Lung (tissue), 12 donors: ENCODE results near the gene ERC2. TPM values are rescaled to one million over a fixed set of nuclear protein-coding genes. Genes with fewer than 3 reads are reported as not detected.

ENCODE experiments used
- ATAC-seq: fragments of 200-7000 bp; cut with Tn5 transposase; one replicate; pipeline ENCODE4 v1.9.1; 2020; ENCODE audit warnings: moderate number of reproducible peaks; ENCODE audit not compliant: insufficient read depth, low FRiP score
- DNase-seq, 3 donors: peaks; one replicate each; pipeline ENCODE4 v3.0.0-alpha.2; 2013 to 2017
- H3K27ac ChIP-seq, 2 donors: one replicate each; pipeline ENCODE4 v1.5.1; 2013; ENCODE audit warnings: mild to moderate bottlenecking in 2 of 2, moderate library complexity in 2 of 2, control low read depth in 1 of 2, inconsistent platforms in 1 of 2, low read depth in 1 of 2, low read length in 1 of 2
- H3K27me3 ChIP-seq, 3 donors: one replicate each; pipeline ENCODE4 v1.5.1; 2013; ENCODE audit warnings: low read length in 2 of 3; ENCODE audit not compliant: control insufficient read depth in 3 of 3, insufficient read depth in 3 of 3
- H3K36me3 ChIP-seq, 4 donors: one replicate each; pipeline ENCODE4 v1.5.1; 2013; ENCODE audit warnings: low read length in 4 of 4, mild to moderate bottlenecking in 1 of 4, moderate library complexity in 1 of 4; ENCODE audit not compliant: control insufficient read depth in 4 of 4, insufficient read depth in 4 of 4
- H3K4me1 ChIP-seq, 5 donors: one replicate each; pipeline ENCODE4 v1.5.1; 2013; ENCODE audit warnings: low read length in 5 of 5, mild to moderate bottlenecking in 2 of 5, moderate library complexity in 1 of 5; ENCODE audit not compliant: control insufficient read depth in 5 of 5, insufficient read depth in 5 of 5
- H3K4me3 ChIP-seq: one replicate; pipeline ENCODE4 v1.5.1; 2013; ENCODE audit warnings: mild to moderate bottlenecking, control low read depth, moderate library complexity
- H3K9ac ChIP-seq, 2 donors: one replicate each; pipeline ENCODE4 v1.5.1; 2013; ENCODE audit warnings: low read length in 2 of 2, control low read depth in 1 of 2; ENCODE audit not compliant: insufficient read depth in 1 of 2
- H3K9me3 ChIP-seq, 4 donors: one replicate each; pipeline ENCODE4 v1.5.1; 2013; ENCODE audit warnings: low read length in 3 of 4, mild to moderate bottlenecking in 1 of 4, moderate library complexity in 1 of 4; ENCODE audit not compliant: control insufficient read depth in 4 of 4, insufficient read depth in 3 of 4
- WGBS, 2 donors: extraction: QIAGEN DNeasy Blood & Tissue Kit; methylation state at CpG; one replicate each; pipeline ENCODE4 v1.1.7; 2013; 5-methylcytosine and 5-hydroxymethylcytosine counted together
- polyA plus RNA-seq, 2 donors: library from polyadenylated mRNA; stranded (reverse); fragments of 200-250 nt; gene quantifications; one replicate each; pipeline ENCODE4 v1.2.1, GENCODE V29; 2013
- total RNA-seq, 2 donors: library from RNA; depleted of rRNA in 1 of 2; stranded (reverse); fragments of >200 nt in 1 of 2; gene quantifications; one replicate each; pipeline ENCODE4 v1.2.1, GENCODE V29; 2014 to 2021
- TF ChIP-seq, protein P1 (sequence below): IDR thresholded peaks from 2 replicates; pipeline ENCODE4 v1.5.1; 2012; ENCODE audit warnings: mild to moderate bottlenecking; ENCODE audit errors: control extremely low read depth, extremely low read depth
- donor health status: control.
- donor health status: control.
- donor health status: Bipolar disorder and iron deficiency.
- donor health status: healthy.
- donor health status: DM: yes; HTN: yes; CAD: no.

ERC2 gene
- total and polyA plus RNA-seq, 4 donors, result 0.20 to 3.5 (median 0.97) TPM

DNA sequence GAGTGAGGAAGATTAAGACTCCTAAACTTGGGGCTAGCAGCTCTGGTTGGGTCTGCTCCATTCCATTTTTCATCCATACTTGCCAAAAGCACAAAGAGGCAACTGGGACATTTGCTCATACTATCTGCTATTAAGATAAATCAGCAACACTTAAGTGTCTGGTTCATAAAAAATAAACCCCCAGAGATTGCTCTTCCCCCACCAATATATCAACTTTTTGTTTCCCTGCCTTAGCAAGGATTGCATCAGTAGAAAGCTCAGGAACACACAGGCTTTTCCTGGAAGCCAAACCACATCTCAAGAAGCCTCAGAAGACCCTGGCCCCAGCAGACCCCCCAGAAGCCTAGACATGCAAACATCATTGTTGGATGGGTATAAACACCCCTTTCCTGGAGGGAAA is 748.8 kb downstream of the ERC2 start:
- Histone ChIP-seq H3K9me3 (no peaks in the 10 kb centered on the region), H3K36me3 (no peaks in the 10 kb centered on the region), H3K4me1 (peaks cover 0 to 5% (median 0%) of the 10 kb centered on the region in 5 donors), H3K4me3 (no peak overlapping the region), H3K27me3 (peaks cover 0 to 28% (median 0%) of the 10 kb centered on the region in 3 donors), H3K9ac (no peak overlapping the region), H3K27ac (no peak overlapping the region)
- ATAC-seq, result no peak
- no peak for DNase-seq
- TF ChIP-seq, protein P1, sequence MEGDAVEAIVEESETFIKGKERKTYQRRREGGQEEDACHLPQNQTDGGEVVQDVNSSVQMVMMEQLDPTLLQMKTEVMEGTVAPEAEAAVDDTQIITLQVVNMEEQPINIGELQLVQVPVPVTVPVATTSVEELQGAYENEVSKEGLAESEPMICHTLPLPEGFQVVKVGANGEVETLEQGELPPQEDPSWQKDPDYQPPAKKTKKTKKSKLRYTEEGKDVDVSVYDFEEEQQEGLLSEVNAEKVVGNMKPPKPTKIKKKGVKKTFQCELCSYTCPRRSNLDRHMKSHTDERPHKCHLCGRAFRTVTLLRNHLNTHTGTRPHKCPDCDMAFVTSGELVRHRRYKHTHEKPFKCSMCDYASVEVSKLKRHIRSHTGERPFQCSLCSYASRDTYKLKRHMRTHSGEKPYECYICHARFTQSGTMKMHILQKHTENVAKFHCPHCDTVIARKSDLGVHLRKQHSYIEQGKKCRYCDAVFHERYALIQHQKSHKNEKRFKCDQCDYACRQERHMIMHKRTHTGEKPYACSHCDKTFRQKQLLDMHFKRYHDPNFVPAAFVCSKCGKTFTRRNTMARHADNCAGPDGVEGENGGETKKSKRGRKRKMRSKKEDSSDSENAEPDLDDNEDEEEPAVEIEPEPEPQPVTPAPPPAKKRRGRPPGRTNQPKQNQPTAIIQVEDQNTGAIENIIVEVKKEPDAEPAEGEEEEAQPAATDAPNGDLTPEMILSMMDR, result no peak

DNA sequence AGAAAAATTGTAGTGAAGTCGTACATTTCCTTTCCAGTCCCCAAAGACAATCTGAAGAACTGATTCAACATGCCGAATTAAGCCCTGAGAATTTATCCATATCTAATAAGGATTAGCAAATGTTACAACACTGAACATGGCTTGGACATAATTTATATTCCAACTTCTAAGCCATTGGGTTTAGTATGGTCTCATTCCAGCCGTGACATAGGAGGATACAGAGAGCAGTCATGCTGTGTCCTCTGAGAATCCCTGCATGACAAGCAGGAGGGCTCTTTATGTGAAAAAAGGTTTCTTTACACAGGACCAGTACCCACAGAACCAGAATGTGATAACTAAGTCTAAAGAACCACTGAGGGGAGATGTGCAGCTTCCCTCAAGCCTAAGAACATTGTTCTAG is 749.3 kb downstream of the ERC2 start:
- H3K9me3 ChIP-seq, result no peaks in the 10 kb centered on the region
- 79 to 85% methylated on average over 3 of the region's 3 CpGs for whole genome bisulfite sequencing, 2 donors
- TF ChIP-seq, protein P1, result no peak
- H3K4me3 ChIP-seq, result no peak overlapping the region
- H3K36me3 ChIP-seq, result no peaks in the 10 kb centered on the region
- DNase-seq, result no peak
- H3K9ac ChIP-seq, result no peak overlapping the region
- no peak overlapping the region for H3K27ac ChIP-seq
- H3K4me1 ChIP-seq, result peaks cover 0 to 5% (median 0%) of the 10 kb centered on the region in 5 donors
- H3K27me3 ChIP-seq, result peaks cover 0 to 30% (median 0%) of the 10 kb centered on the region in 3 donors
- no peak for ATAC-seq

DNA sequence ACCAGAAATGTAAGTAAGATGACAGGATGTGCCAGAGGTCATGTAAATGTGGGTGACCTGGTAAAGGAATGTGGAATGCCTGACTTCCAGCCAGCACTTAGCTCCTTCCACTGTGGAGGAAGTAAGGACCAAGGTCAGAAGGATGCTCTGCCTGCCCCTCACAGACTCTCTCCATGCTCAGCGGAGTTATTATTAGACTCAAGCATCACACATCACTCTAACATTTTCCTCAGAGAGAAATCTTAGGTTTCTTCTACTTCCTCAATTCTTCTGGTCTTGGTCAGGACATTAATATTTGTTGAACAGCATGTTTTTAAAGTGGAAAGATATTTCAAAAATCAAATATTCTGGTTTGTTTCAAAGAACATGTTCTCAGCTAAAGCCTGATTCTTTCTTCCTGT is 749.7 kb downstream of the ERC2 start:
- no peak overlapping the region for H3K9ac ChIP-seq
- DNase-seq (no peak), ATAC-seq (no peak)
- no peaks in the 10 kb centered on the region for H3K36me3 ChIP-seq
- H3K4me3 ChIP-seq, result no peak overlapping the region
- peaks cover 0 to 35% (median 0%) of the 10 kb centered on the region in 3 donors for H3K27me3 ChIP-seq
- no peaks in the 10 kb centered on the region for H3K9me3 ChIP-seq
- TF ChIP-seq, protein P1, result no peak
- no peak overlapping the region for H3K27ac ChIP-seq
- peaks cover 0 to 5% (median 0%) of the 10 kb centered on the region in 5 donors for H3K4me1 ChIP-seq
- WGBS, 2 donors, result 48% methylated on average over 1 of the region's 1 CpG

DNA sequence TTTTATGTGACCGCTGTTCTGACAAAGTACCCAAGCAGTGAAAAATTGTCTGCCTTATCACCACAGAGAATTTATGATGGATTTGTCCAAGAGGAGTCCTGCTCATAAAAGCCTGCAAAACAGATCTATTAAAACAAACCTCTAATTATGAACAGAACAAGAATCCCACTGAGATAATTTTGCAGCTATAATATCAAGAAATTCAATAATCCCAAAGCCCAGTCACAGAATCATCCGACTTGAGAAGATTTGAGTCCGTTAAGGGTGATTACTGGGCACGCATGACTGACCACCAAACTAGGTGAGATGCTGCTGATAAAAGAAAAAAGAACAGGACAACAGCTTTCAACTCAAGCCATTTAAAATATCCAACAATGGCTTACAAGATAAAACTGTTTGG is 750.2 kb downstream of the ERC2 start:
- no peak for ATAC-seq
- Histone ChIP-seq H3K27ac (no peak overlapping the region), H3K4me3 (no peak overlapping the region), H3K9me3 (no peaks in the 10 kb centered on the region), H3K27me3 (peaks cover 0 to 37% (median 0%) of the 10 kb centered on the region in 3 donors), H3K4me1 (peaks cover 0 to 5% (median 0%) of the 10 kb centered on the region in 5 donors), H3K36me3 (no peaks in the 10 kb centered on the region), H3K9ac (no peak overlapping the region)
- TF ChIP-seq, protein P1, result no peak
- WGBS, 2 donors, result 73 to 75% methylated on average over 4 of the region's 4 CpGs
- DNase-seq, result no peak
